PFSK-1 (cell line): ENCODE measurements around the gene PVALEF.

Experiments
- FOXP2 ChIP-seq: optimal IDR thresholded peaks from 2 replicates; pipeline ENCODE3; 2011; ENCODE audit warnings: borderline replicate concordance, control low read depth, inconsistent platforms; ENCODE audit not compliant: insufficient read depth; ENCODE audit errors: extremely low read length, extremely low read depth
- POLR2AphosphoS5 ChIP-seq: IDR thresholded peaks from 2 replicates; pipeline ENCODE4 v1.6.1; 2012; ENCODE audit warnings: low read depth, mild to moderate bottlenecking, control low read depth, low read length, moderate library complexity
- SIN3A ChIP-seq: IDR thresholded peaks from 2 replicates; pipeline ENCODE4 v1.6.1; 2012; ENCODE audit warnings: mild to moderate bottlenecking, low read length, moderate library complexity, borderline replicate concordance; ENCODE audit not compliant: insufficient read depth
- TAF1 ChIP-seq: IDR thresholded peaks from 2 replicates; pipeline ENCODE4 v1.6.1; 2012; ENCODE audit warnings: low read length, control low read depth, borderline replicate concordance; ENCODE audit not compliant: insufficient read depth
- TF ChIP-seq, protein P1 (sequence below), 2 experiments: IDR thresholded peaks; 2 replicates each; pipeline versions ENCODE4 v1.6.1 to v1.8.0; 2011 to 2012; ENCODE audit warnings: low read depth in 2 of 2, low read length in 2 of 2, control low read depth in 1 of 2, inconsistent platforms in 1 of 2, mild to moderate bottlenecking in 1 of 2, moderate library complexity in 1 of 2; ENCODE audit not compliant: insufficient read depth in 1 of 2

PVALEF gene

DNA sequence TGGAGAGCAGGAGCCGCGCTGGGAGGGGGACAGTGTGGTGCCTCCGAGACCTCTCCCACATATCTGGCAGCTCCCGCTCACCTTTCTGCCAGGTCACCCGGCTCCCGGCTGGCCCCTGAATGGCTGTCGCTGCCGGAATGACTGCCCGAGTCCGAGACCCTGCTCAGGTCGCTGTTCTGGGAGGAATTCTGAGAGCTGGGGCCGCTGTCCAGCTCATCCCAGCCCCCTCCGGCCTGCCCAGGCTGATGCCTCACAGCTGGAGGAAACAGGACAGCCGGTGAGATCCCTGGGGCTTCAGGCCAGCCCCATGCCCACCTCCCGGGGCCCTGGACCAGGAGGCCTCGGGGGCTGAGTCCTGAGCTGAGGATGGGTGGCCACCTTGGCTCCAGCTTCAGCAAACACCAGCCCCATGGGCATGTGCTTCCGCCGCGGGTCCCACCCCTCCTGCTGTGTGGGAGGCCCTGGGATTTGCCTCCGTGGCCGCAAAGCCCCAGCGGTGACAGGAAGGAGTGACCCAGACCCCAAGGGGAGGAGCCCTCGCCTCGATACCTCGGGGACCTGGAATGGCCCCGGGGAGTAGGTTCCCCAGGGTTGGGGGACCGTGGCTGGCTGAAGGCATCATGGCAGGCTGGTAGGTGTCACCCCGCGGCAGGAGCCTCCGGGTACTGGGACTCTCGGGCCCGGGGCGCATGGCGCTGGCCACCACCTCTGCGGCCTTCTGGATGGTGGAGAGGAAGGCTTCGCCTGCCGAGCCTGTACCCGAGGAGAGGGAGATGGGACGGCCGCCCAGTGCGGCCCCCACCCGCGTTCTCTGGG lies 66.7 kb downstream of the PVALEF start:
- TF ChIP-seq FOXP2 (no peak), TAF1 (no peak), SIN3A (no peak), POLR2AphosphoS5 (no peak)
- TF ChIP-seq, protein P1, sequence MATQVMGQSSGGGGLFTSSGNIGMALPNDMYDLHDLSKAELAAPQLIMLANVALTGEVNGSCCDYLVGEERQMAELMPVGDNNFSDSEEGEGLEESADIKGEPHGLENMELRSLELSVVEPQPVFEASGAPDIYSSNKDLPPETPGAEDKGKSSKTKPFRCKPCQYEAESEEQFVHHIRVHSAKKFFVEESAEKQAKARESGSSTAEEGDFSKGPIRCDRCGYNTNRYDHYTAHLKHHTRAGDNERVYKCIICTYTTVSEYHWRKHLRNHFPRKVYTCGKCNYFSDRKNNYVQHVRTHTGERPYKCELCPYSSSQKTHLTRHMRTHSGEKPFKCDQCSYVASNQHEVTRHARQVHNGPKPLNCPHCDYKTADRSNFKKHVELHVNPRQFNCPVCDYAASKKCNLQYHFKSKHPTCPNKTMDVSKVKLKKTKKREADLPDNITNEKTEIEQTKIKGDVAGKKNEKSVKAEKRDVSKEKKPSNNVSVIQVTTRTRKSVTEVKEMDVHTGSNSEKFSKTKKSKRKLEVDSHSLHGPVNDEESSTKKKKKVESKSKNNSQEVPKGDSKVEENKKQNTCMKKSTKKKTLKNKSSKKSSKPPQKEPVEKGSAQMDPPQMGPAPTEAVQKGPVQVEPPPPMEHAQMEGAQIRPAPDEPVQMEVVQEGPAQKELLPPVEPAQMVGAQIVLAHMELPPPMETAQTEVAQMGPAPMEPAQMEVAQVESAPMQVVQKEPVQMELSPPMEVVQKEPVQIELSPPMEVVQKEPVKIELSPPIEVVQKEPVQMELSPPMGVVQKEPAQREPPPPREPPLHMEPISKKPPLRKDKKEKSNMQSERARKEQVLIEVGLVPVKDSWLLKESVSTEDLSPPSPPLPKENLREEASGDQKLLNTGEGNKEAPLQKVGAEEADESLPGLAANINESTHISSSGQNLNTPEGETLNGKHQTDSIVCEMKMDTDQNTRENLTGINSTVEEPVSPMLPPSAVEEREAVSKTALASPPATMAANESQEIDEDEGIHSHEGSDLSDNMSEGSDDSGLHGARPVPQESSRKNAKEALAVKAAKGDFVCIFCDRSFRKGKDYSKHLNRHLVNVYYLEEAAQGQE (IDR thresholded peaks at IDR 0.05; ENCODE audit: insufficient read depth in 1 of 2, low read depth in 2 of 2, low read length in 2 of 2), result no peak
